HG02943 (cell line): ENCODE results near the gene MLF2.

Experiments used
- ATAC-seq: cut with Tn5 transposase; IDR thresholded peaks from one replicate; pipeline ENCODE4 v1.9.1; 2021; ENCODE audit warnings: mild to moderate bottlenecking, low read depth, moderate library complexity; ENCODE audit not compliant: unreplicated experiment

MLF2 gene

DNA sequence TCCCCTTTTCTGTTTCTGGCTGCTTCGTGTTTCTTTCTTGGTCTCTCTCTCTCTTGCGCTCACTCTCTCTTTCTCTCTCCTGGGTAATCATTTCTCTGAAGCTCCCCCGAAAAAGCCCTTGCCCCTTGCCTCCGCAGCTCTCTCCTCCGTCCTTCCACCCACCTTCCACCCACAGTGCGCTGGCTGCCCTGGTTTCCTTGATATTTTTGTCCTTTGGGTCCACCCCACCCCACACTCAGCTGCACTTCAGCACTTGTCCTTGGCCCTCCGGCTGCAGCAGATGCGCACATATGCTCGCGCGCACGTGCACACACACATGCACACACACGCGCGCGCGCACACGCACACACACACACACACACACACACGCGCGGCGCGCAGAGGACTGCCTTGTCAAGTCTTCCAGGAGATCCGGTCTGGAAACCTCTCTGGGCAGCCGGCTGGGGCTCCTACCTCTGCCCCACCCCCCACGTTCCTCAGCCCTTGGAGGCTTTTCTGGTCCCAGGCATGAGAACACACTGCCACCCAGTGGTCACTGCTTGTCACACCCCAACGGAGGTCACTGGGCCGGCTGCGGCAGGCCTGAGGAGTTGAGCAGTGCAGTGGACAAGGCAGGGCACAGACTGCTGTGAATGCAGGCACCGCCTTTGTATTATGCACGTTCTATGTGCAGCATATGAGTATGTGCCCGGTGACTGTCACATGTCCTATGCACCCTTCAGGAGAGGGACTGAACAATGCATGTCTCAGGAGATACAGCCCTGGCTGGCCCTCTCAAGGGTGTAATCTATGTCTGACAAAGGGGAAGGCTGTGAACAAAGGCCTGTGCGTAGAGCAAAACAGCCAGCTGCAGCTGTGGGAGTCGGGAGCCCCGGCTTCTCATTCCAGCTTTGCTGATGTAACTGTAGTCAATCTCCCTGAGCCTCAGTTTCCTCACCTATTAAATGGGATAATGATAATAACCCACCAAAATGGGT is 25.9 kb upstream of the MLF2 start:
- peak; percentile 73 for ATAC-seq

DNA sequence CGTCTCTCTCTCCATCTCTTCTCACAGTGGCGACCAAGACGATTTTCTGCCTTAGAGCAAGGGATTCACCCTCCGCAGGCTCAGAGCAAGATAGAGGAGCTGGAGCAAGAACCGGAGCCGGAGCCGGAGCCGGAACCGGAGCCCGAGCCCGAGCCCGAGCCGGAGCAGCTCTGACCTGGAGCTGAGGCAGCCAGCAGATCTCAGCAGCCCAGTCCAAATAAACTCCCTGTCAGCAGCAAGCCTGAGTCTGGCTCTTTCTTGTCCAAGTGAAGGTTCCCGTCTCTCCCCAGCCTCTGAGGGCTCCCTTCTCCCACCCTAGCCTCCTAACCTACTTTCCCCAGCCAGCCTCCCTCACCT is 25.3 kb upstream of the MLF2 start:
- ATAC-seq: no peak

DNA sequence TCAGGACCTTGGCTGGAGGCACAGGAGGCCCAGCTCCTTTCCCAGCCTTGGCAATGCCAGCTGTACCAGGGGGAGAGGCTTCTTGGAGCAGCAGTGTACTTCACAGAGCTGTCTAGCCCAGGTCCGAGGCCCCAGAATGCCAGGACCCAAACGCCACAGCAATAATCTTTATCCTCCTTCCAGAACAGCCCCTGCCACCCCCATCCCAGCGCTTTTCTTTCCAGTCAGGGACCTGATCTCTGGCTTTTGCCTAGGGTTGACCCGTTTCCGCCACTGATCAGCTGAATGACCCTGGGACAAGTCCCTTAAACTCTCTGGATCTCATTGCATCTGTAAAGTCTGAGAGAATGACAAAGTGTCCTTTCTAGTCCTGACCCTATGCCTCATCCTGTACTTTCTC is 24.4 kb upstream of the MLF2 start:
- ATAC-seq: no peak

DNA sequence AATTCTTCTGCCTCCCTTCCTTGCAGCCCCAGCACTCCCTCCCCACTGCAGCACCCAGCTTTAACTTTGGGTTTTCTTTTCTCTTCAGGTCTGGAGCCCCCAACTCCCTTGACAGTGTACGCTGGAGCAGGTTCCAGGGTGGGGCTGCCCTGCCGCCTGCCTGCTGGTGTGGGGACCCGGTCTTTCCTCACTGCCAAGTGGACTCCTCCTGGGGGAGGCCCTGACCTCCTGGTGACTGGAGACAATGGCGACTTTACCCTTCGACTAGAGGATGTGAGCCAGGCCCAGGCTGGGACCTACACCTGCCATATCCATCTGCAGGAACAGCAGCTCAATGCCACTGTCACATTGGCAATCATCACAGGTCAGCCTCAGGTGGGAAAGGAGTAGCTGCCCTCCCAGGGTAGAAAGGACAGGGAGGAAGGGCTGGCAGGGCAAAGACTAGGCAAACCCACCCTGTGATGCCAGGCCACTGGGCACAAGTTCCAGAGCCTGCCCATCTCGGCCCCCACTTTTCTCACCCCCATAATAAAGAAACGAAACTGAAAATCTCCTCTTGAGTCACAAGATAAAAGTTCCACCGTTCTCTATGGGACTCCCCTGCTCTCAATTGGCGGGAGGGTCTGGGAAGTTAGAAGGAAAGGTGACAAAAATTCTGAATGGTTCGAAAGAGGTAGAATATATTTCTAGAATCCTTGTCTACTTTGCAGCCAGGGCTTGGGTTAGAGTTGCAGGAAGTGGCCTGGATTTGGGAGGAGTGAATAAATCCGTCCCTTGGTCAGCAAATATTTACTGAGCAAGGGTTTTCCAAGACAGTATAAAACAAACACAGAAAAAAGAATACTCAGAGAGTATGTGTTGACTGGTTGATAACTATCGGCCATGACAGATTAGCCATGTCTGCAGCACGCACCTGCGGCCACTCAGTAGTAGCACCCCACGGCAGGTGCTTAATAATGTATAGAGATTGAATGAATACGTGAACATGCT is 22.5 kb upstream of the MLF2 start:
- ATAC-seq: no peak

DNA sequence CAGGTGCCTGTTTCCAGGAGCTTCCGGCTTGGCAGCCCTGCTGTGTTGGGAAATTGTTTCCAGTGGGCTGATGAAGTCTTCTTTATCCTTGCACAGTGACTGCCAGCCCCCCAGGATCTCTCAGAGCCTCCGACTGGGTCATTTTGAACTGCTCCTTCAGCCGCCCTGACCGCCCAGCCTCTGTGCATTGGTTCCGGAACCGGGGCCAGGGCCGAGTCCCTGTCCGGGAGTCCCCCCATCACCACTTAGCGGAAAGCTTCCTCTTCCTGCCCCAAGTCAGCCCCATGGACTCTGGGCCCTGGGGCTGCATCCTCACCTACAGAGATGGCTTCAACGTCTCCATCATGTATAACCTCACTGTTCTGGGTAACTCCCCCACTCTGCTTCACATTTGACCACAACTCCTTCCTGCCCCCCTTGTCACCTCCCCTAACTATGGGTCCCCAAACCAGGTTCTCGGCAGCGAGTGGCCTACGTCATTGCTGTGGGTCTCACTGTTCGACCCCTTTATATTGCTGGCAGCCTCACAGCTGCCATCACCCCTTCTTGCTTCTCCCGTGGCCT is 21.6 kb upstream of the MLF2 start:
- no peak for ATAC-seq

DNA sequence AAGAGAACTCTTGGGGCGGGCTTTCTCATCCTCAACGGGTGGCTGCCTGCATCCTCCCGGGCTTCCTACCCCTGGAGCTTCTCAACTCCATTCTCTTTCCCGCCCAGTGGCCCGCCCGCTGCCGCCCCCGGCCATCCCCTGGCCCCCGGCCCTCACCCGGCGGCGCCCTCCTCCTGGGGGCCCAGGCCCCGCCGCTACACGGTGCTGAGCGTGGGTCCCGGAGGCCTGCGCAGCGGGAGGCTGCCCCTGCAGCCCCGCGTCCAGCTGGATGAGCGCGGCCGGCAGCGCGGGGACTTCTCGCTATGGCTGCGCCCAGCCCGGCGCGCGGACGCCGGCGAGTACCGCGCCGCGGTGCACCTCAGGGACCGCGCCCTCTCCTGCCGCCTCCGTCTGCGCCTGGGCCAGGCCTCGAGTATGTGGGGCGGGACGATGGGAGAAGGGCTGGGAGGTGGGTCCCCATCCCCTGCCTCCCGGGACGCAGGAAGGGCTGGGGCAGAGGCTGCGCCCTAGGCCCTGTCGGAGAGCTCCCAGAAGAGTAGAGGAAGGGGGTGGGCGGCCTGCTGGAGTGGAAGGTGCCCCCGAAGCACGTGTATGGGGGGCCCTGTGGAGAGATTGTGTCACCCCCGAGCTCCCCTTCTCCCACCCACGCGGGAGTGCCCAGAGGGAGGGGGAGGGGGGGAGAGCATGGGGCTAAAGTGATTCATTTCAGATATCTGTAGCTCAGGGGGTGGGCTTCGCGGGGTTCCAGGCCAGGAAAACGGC is 20.8 kb upstream of the MLF2 start:
- no peak for ATAC-seq

DNA sequence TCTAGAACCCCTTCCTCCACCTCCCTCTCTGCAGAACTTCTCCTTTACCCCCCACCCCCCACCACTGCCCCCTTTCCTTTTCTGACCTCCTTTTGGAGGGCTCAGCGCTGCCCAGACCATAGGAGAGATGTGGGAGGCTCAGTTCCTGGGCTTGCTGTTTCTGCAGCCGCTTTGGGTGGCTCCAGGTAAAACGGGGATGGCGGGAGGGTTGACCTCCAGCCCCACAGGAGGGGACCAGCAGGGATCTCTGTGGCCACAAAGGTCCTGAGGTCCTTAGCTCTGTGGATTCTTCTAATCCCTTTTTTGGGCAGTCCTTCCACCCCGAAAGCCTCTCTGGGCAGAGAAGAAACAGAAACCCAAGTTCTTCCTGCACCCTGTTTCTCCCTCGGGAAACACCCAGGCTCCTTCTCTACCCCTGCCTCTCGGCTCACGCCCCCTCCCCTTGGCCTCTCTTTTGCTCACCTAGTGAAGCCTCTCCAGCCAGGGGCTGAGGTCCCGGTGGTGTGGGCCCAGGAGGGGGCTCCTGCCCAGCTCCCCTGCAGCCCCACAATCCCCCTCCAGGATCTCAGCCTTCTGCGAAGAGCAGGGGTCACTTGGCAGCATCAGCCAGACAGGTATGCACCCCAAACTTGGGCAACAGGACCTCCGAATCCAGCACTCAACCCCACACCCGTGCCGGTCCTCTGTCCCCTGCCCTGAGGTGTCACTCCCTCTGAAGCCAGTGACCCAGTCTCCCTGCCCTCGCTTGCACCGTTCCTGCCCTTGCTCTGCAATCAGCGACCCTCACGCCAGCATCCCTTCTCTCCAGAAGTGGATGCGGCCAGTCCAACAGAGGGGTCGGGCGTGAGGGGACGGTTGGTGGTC is 20.0 kb upstream of the MLF2 start:
- ATAC-seq: no peak

DNA sequence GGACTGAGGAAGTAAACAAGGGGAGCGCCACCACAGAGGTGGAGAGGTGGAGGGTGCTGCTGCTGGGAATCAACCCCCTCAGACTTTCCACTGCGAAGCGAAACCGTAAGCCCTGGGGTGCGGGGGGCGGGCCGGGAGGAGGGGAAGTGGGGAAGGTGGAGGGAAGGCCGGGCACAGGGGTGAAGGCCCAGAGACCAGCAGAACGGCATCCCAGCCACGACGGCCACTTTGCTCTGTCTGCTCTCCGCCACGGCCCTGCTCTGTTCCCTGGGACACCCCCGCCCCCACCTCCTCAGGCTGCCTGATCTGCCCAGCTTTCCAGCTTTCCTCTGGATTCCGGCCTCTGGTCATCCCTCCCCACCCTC is 19.4 kb upstream of the MLF2 start, which contains the start of gene LAG3:
TSS of gene LAG3 (plus strand) at position 190 of the 365 bp plus-strand sequence. CDS start 333 bp downstream, outside the sequence.
- no peak for ATAC-seq

DNA sequence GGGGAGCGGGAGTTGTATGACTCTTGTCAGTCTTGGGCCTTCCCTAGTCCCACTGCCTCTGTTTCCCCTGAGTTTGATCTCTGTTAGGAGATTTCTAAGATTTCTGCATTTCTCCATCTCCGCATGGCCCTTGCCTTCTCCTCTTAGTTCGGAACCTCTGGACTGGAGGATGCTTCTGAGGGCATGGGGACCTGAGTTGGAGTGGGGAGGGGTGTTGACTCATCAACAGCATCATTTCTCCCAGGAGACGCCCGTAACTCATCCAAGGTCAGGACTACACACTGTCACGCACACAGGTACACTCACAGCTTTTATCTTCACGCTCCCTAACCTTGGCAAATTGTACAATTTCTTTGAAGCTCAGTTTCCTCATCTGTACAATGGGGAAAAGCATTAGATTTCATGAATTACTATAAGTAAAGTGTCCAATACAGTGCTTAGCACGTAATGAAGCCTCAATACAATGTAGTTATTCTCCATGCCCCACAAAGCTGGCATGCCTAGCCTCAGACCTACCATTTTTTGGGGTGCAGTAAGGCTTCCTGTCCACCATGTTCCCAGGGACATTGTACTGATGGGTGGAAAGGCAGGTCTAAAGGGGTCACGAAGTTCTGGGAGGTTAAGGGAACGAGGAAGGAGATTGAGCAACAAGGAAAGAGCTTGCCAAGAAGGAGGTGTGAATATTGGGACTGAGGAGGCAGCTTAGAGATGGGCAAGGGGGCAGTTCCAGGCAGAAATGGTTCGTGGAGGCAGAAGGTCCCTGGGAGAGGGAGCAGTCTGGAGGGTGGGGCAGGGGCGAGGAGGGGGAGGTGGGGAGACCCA is 18.8 kb upstream of the MLF2 start:
- ATAC-seq: no peak

DNA sequence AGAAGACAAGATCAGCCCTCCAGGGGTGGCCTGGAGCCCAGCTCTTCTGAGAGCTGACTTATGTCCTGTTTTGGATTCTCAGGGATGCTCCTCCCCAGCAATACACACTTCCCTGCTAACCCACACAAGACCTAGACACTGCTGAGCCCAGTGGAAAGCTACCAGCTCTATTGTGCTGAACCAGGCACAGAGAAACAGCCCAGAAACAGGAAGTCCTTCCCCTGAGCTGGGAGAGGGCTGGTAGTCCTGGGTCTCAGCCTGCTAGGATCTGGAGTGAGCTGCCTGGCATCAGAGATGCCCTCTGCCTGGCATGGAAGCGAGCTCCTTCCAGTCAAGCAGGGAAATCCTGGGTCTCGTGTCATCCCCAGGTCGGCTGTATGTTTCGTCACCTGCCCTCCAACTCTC is 18.2 kb upstream of the MLF2 start:
- ATAC-seq: no peak

DNA sequence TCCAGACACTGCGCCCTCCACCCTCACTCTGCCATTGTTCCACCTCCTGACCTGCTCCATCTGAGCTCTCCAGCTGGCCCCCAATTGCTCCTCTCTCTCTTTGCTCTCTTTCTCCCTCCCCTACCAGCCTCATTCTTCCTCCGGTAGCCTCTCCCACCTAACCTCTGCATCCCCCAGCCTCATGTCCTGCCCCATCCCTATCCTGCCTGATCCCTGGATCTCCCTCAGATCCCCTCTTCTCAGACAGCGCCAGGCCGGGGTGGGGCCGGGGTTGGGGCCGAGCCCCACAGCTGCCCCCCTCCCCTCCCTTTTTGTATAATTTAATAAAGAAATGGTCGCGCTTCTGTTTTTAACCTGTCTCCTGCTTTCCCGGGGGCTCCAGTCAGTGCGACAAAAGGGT is 17.7 kb upstream of the MLF2 start:
- ATAC-seq: no peak

DNA sequence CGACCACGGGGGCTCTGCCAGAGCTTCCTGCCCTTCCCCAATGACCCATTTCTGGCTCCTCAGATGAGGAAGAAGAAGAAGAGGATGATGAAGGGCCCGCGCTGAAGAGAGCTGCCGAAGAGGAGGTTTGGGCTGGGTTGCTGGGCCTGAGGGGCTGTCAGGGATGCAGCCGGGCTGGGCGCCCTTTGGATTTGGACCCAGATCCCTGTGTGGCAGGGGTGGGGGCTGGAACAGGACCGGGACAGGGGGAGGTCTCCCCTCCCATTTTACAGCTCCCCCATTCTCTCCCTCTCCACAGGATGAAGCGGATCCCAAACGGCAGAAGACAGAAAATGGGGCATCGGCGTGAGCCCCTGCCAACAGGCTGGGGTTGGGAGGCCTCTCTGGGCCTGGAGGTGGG is 17.2 kb upstream of the MLF2 start:
- no peak for ATAC-seq

DNA sequence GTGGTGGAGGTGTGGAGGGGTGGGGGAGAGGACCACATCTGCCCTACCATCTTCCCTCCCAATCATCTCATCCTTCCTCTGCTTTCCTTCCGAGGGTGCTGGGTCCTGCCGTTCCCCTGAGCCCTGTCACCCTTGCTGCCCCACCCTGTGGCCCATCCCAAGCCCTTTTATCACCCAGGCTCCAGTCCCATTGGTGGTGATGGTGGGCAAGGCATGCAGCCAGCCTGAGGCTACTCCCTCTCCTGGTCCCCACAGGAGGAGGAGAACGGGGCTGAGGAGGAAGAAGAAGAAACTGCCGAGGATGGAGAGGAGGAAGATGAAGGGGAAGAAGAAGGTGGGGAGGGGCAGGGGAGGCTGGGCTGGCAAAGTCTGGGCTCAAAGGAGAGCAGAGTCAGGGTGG is 16.7 kb upstream of the MLF2 start:
- no peak for ATAC-seq

DNA sequence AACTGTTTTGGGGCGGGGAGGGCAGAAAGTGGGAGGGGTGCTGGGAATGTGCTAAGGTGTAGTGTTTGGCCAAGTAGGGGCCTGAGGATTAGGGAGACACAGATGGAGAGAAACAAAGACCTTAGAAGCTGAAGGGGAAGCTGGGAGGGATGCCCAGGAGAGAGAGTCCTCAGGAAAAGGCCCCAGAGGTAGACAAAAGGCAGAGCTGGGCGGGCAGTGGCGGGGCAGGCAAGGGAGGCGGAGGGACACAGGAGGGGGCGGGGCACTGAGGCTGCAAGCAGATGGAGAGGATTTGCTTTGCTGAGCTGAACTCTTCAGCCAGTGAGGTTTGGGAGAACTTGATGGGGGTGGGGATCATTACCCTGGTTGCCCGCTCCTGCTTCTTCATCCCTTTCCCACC is 16.0 kb upstream of the MLF2 start:
- no peak for ATAC-seq

DNA sequence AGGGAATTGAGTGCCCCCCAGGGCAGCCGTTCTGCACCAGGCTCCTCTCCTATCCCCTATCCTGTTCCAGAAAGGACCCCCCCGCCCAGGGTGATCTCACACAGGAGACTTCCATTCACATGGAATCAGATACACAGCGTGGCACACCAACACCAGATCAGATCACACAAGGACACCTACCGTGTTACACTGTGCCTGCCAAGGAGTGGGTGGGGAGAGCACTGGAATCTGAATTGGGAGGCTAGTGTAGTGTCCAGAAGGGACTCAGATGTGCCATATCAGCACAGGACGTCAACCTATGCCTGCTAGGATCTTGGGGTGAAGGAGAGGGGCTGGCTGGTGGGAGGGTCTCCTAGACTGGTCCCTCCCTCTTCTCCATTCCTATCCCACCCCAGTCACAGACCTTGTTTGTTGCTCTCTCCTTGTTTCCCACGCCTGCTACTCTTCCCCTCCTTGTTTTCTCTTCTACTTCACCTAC is 15.5 kb upstream of the MLF2 start:
- no peak for ATAC-seq

DNA sequence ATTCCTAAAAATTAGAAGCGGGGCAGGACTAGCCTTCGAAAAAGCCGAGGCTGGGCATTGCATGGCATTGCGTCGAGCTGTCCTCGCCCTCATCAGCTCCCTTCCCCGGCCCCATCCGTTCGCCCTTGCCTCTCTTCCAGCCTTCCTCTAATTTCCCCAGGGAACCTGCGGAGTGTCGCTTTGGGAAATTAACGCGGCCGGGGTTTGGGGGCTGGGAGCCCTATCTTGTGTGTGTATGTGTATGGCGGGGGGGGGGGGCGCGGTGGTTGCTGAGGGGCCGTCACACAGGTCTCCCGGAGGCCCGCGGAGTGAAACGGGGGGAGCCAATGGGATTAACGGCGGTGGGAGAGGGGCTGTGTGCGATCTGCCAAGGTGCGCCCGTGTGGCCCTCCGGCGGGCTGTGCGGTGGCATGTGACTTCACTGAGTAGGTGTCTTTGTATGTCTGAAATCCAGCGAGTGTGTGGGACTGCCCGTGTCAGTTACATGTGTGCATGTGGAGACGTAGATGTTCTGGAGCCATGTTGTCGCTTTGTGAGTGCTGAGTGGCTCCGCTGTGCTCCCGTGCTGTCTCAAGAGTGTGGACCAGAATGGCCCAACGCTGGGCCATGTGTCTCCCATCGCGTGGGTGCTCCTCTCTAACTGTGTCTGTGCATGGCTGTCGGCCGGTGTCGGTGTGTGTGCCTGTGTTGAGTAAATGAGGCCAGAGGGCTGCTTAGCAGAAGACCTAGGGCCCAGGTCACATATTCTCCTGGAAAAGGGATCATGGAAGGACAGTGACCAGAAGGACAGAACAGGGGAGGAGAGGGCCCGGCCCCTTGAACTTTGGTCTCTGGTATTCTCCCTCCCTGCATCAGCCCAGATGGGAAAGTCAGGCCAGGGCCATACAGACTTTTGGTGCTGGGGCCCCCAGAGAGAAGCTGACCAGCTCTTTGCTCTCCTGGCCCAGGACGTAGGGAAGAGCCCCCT is 14.7 kb upstream of the MLF2 start:
- no peak for ATAC-seq

DNA sequence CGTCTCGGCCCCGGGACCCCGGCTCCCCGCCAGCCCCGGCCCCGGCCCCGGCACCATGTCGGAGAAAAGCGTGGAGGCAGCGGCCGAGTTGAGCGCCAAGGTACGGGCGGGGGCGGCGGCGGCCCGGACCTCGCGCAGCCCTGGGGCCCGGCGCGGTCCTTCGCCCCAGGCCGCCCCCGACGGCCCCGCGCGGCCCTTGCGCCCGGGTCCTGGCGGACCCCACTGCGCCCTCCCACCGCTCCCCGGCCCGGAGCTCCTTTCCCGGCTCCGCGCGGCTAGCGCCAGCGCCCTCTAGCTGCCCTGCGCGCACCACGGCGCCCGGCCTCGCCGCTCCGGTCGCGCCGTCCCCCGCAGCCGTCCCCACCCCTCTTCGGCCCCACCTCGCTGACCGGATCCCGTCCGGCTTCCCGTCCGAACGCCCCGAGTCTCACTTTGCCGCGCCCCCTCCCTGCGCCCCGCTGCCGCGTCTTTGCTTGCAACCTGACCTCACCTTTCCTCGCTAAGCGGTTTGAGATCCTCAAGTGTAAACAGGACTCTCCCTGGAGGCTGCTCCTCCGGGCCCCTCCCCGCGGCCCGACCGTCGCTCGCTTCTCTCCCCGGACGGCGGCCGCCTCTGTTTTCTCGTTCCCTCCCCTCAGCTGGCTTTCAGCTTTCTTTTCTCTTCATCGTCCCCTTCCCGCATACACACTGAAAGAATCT is 13.9 kb upstream of the MLF2 start:
- ATAC-seq: no peak
